ENCODE data around the gene SLC2A6. TPM values are rescaled to one million over a fixed set of nuclear protein-coding genes. Genes with fewer than 3 reads are reported as not detected.

SLC2A6 gene
- total and polyA plus RNA-seq, 2 experiments from 2014 or later, result 7.3 to 10.6 TPM

GRCh38 chr9:133524146-133524545 lies 45.2 kb upstream of the SLC2A6 start:
- H3K4me3 ChIP-seq, result no peak overlapping the region
- no peaks in the 10 kb centered on the region for H3K9me3 ChIP-seq (ENCODE audit: low read depth)
- H3K27ac ChIP-seq, result no peak overlapping the region
- H3K4me2 ChIP-seq, result no peak overlapping the region
- H3K79me2 ChIP-seq, result no peaks in the 10 kb centered on the region
- peaks cover 34% of the 10 kb centered on the region for H3K4me1 ChIP-seq (ENCODE audit: insufficient read depth)
- no peak overlapping the region for H2AFZ ChIP-seq
- H4K20me1 ChIP-seq (ENCODE audit: insufficient read depth, poor library complexity, severe bottlenecking), result no peaks in the 10 kb centered on the region
- H3K9me2 ChIP-seq (replicated peaks; ENCODE audit: insufficient read depth), result no peaks in the 10 kb centered on the region
- 94% methylated on average over 5 of the region's 5 CpGs for WGBS (ENCODE audit: low lambda C conversion rate, missing lambda C conversion rate)
- H3K36me3 ChIP-seq (replicated peaks; ENCODE audit: insufficient read depth, low read depth), result no peaks in the 10 kb centered on the region
- H3K27me3 ChIP-seq, result no peaks in the 10 kb centered on the region
- DNase-seq (ENCODE audit: low spot score), result no peak
- TF ChIP-seq, protein P1, sequence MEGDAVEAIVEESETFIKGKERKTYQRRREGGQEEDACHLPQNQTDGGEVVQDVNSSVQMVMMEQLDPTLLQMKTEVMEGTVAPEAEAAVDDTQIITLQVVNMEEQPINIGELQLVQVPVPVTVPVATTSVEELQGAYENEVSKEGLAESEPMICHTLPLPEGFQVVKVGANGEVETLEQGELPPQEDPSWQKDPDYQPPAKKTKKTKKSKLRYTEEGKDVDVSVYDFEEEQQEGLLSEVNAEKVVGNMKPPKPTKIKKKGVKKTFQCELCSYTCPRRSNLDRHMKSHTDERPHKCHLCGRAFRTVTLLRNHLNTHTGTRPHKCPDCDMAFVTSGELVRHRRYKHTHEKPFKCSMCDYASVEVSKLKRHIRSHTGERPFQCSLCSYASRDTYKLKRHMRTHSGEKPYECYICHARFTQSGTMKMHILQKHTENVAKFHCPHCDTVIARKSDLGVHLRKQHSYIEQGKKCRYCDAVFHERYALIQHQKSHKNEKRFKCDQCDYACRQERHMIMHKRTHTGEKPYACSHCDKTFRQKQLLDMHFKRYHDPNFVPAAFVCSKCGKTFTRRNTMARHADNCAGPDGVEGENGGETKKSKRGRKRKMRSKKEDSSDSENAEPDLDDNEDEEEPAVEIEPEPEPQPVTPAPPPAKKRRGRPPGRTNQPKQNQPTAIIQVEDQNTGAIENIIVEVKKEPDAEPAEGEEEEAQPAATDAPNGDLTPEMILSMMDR (IDR thresholded peaks at IDR 0.05; ENCODE audit: poor library complexity), result no peak
- TF ChIP-seq EZH2phosphoT487 (IDR thresholded peaks at IDR 0.05; ENCODE audit: low read depth, severe bottlenecking, unreplicated experiment) (no peak), EZH2 (IDR thresholded peaks at IDR 0.05; ENCODE audit: borderline replicate concordance) (no peak)

GRCh38 chr9:133523106-133523505 lies 44.2 kb upstream of the SLC2A6 start:
- DNase-seq (ENCODE audit: low spot score), result no peak
- Histone ChIP-seq H3K27me3 (no peaks in the 10 kb centered on the region), H3K27ac (no peak overlapping the region), H4K20me1 (ENCODE audit: insufficient read depth, poor library complexity, severe bottlenecking) (no peaks in the 10 kb centered on the region), H3K4me1 (ENCODE audit: insufficient read depth) (peaks cover 25% of the 10 kb centered on the region), H3K4me3 (no peak overlapping the region), H3K9me2 (replicated peaks; ENCODE audit: insufficient read depth) (no peaks in the 10 kb centered on the region), H3K9me3 (ENCODE audit: low read depth) (no peaks in the 10 kb centered on the region), H3K36me3 (replicated peaks; ENCODE audit: insufficient read depth, low read depth) (no peaks in the 10 kb centered on the region), H3K4me2 (no peak overlapping the region), H2AFZ (no peak overlapping the region), H3K79me2 (no peaks in the 10 kb centered on the region)
- TF ChIP-seq EZH2phosphoT487 (IDR thresholded peaks at IDR 0.05; ENCODE audit: low read depth, severe bottlenecking, unreplicated experiment), result no peak
- TF ChIP-seq, protein P1 (IDR thresholded peaks at IDR 0.05; ENCODE audit: poor library complexity), result no peak
- TF ChIP-seq EZH2 (IDR thresholded peaks at IDR 0.05; ENCODE audit: borderline replicate concordance), result no peak
- WGBS (ENCODE audit: low lambda C conversion rate, missing lambda C conversion rate), result 86% methylated on average over 8 of the region's 8 CpGs

- Histone ChIP-seq H4K20me1 (ENCODE audit: insufficient read depth, poor library complexity, severe bottlenecking) (no peaks in the 10 kb centered on the region), H2AFZ (no peak overlapping the region), H3K36me3 (replicated peaks; ENCODE audit: insufficient read depth, low read depth) (no peaks in the 10 kb centered on the region), H3K4me2 (no peak overlapping the region), H3K79me2 (no peaks in the 10 kb centered on the region), H3K9me3 (ENCODE audit: low read depth) (no peaks in the 10 kb centered on the region), H3K27me3 (no peaks in the 10 kb centered on the region), H3K4me3 (no peak overlapping the region), H3K4me1 (ENCODE audit: insufficient read depth) (peaks cover 17% of the 10 kb centered on the region), H3K27ac (no peak overlapping the region), H3K9me2 (replicated peaks; ENCODE audit: insufficient read depth) (no peaks in the 10 kb centered on the region)
- 90% methylated on average over 9 of the region's 14 CpGs for WGBS (ENCODE audit: low lambda C conversion rate, missing lambda C conversion rate)
- TF ChIP-seq, protein P1 (IDR thresholded peaks at IDR 0.05; ENCODE audit: poor library complexity), result no peak
- TF ChIP-seq EZH2phosphoT487 (IDR thresholded peaks at IDR 0.05; ENCODE audit: low read depth, severe bottlenecking, unreplicated experiment) (no peak), EZH2 (IDR thresholded peaks at IDR 0.05; ENCODE audit: borderline replicate concordance) (no peak)
- no peak for DNase-seq (ENCODE audit: low spot score)
Observed at GRCh38 chr9:133522073-133522910, 43.4 kb upstream of the SLC2A6 start.
